H1 (cell line): Measurements from ENCODE around the gene PSMD5. TPM values are rescaled to one million over a fixed set of nuclear protein-coding genes. Genes with fewer than 3 reads are reported as not detected.

ENCODE experiments used
- ASH2L ChIP-seq: fragments of 200-600, 300-600 bp; sonication (generic); IDR thresholded peaks from one replicate; pipeline ENCODE4 v1.7.1; 2017; ENCODE audit warnings: low read length
- BCL11A ChIP-seq, 2 experiments: IDR thresholded peaks; one replicate each; pipeline ENCODE4 v1.6.1; 2011; ENCODE audit warnings: low read depth in 2 of 2, low read length in 2 of 2, mild to moderate bottlenecking in 2 of 2
- CBX8 ChIP-seq: fragments of 300-800, 300-1000 bp; sonication (generic); IDR thresholded peaks from 2 replicates; pipeline ENCODE4 v1.7.1; 2016; ENCODE audit warnings: low read depth, low read length, borderline replicate concordance
- CHD1 ChIP-seq: IDR thresholded peaks from 2 replicates; pipeline ENCODE4 v1.6.1; 2012; ENCODE audit warnings: low read depth, low read length, improper control_type of control experiment
- CHD2 ChIP-seq: IDR thresholded peaks from 2 replicates; pipeline ENCODE4 v1.6.1; 2012; ENCODE audit warnings: low read length, improper control_type of control experiment
- FOSL1 ChIP-seq: IDR thresholded peaks from 2 replicates; pipeline ENCODE4 v1.6.1; 2011; ENCODE audit warnings: mild to moderate bottlenecking, low read depth, low read length, moderate library complexity; ENCODE audit not compliant: insufficient read depth
- GTF2F1 ChIP-seq: IDR thresholded peaks from 2 replicates; pipeline ENCODE4 v1.6.1; 2012; ENCODE audit warnings: low read depth, low read length, improper control_type of control experiment, borderline replicate concordance
- HDAC2 ChIP-seq, 2 experiments: fragments of 300-600 bp in 1 of 2; sonication (generic) in 1 of 2; IDR thresholded peaks; 2 replicates each; pipeline ENCODE4 v1.6.1; 2011 to 2012; ENCODE audit warnings: low read depth in 2 of 2, low read length in 2 of 2, mild to moderate bottlenecking in 2 of 2, moderate library complexity in 2 of 2, borderline replicate concordance in 1 of 2, inconsistent platforms in 1 of 2
- HDAC6 ChIP-seq: IDR thresholded peaks from one replicate; pipeline ENCODE4 v1.7.1; 2012; ENCODE audit warnings: low read depth, mild to moderate bottlenecking, inconsistent platforms, low read length, moderate library complexity
- JUND ChIP-seq: IDR thresholded peaks from 2 replicates; pipeline ENCODE4 v1.6.1; 2011; ENCODE audit warnings: mild to moderate bottlenecking, improper control_type of control experiment, low read length
- KDM5A ChIP-seq: fragments of 200-600 bp; IDR thresholded peaks from 2 replicates; pipeline ENCODE4 v1.7.1; 2012; ENCODE audit warnings: mild to moderate bottlenecking, low read length, inconsistent platforms, mixed read lengths
- MAFK ChIP-seq: IDR thresholded peaks from 2 replicates; pipeline ENCODE4 v1.6.1; 2012; ENCODE audit warnings: low read depth, mild to moderate bottlenecking, improper control_type of control experiment, low read length
- NRF1 ChIP-seq: IDR thresholded peaks from 2 replicates; pipeline ENCODE4 v1.6.1; 2011; ENCODE audit warnings: mild to moderate bottlenecking, low read depth, low read length, improper control_type of control experiment
- POLR2AphosphoS5 ChIP-seq: IDR thresholded peaks from 2 replicates; pipeline ENCODE4 v1.6.1; 2011; ENCODE audit warnings: low read depth, low read length
- RXRA ChIP-seq: IDR thresholded peaks from 2 replicates; pipeline ENCODE4 v1.6.1; 2011; ENCODE audit warnings: low read depth, mild to moderate bottlenecking, low read length, moderate library complexity; ENCODE audit not compliant: insufficient read depth
- SIN3A ChIP-seq, 2 experiments: IDR thresholded peaks in 1 of 2; conservative IDR thresholded peaks in 1 of 2; 2 replicates each; pipeline ENCODE4 v1.6.1; 2011 to 2012; ENCODE audit warnings: low read length in 2 of 2, improper control_type of control experiment in 1 of 2, low read depth in 1 of 2, mild to moderate bottlenecking in 1 of 2
- SIX5 ChIP-seq: IDR thresholded peaks from 2 replicates; pipeline ENCODE4 v1.6.1; 2011; ENCODE audit warnings: mild to moderate bottlenecking, low read depth, low read length
- SP1 ChIP-seq: IDR thresholded peaks from 2 replicates; pipeline ENCODE4 v1.6.1; 2011; ENCODE audit warnings: low read depth, low read length
- SP4 ChIP-seq: IDR thresholded peaks from 2 replicates; pipeline ENCODE4 v1.6.1; 2012; ENCODE audit warnings: low read length, inconsistent platforms
- SUZ12 ChIP-seq: fragments of 200-600 bp; sonication (generic); IDR thresholded peaks from 2 replicates; pipeline ENCODE4 v1.6.1; 2012; ENCODE audit warnings: mild to moderate bottlenecking, inconsistent platforms, low read length, moderate library complexity, mixed read lengths
- TBP ChIP-seq: IDR thresholded peaks from 2 replicates; pipeline ENCODE4 v1.6.1; 2011; ENCODE audit warnings: low read depth, low read length, improper control_type of control experiment
- TCF12 ChIP-seq: IDR thresholded peaks from 2 replicates; pipeline ENCODE4 v1.6.1; 2011; ENCODE audit warnings: low read depth, mild to moderate bottlenecking, low read length
- ZNF274 ChIP-seq: IDR thresholded peaks from 2 replicates; pipeline ENCODE4 v1.7.0; 2012; ENCODE audit warnings: low read length, borderline replicate concordance; ENCODE audit errors: extremely low read depth
- polyA plus RNA-seq, 7 experiments: library from polyadenylated mRNA; depleted of rRNA in 3 of 7; stranded (reverse) in 5 of 7; unstranded in 2 of 7; fragments of >200 nt in 5 of 7; fragments of 200-250 nt in 2 of 7; gene quantifications; 1 replicate in 5 of 7; 2 replicates in 1 of 7; 4 replicates in 1 of 7; pipeline versions ENCODE4 v1.2.1 to v1.2.3, GENCODE V29; 2011 to 2013; ENCODE audit warnings: missing spikeins in 2 of 7, mixed read lengths in 2 of 7
- total RNA-seq: library from RNA; stranded (reverse); fragmentation: NEBNext Ultra II Directional; extraction: Animal tissue kit (Norgen Biotek cat#: 25700); gene quantifications from 2 replicates; pipeline ENCODE4 v1.2.1, GENCODE V29; 2021

PSMD5 gene
- total and polyA plus RNA-seq, 2 of the 8 experiments (the other 6 are each of a cell fraction or from before 2014, with no cell fraction given), result 19.2 to 30.5 TPM

GRCh38 chr9:120792898-120793765 is 49.6 kb downstream of the PSMD5 start, which contains the start of gene FBXW2 (continued):
- peak; percentile 97 for TF ChIP-seq ASH2L
- TF ChIP-seq SP4, result no peak
- TF ChIP-seq KDM5A, result peak; percentile 72
- TF ChIP-seq SIX5, result no peak
- TF ChIP-seq TBP, result peak; percentile 85
- no peak for TF ChIP-seq BCL11A (IDR thresholded peaks at IDR 0.05; ENCODE audit: low read depth in 2 of 2, low read length in 2 of 2)
- 0 out of 4 replicates have a peak, but pooled peaks have one; percentile 16 to 61 for TF ChIP-seq SIN3A (conservative IDR thresholded peaks at IDR 0.05 in 1 of 2, IDR thresholded peaks at IDR 0.05 in 1 of 2; ENCODE audit: low read depth in 1 of 2, low read length in 2 of 2)
- TF ChIP-seq FOSL1, result no peak
- peak; percentile 17 to 82; a peak in 1 of 4 replicates for TF ChIP-seq HDAC2 (IDR thresholded peaks at IDR 0.05; ENCODE audit: borderline replicate concordance in 1 of 2, low read depth in 2 of 2, low read length in 2 of 2)
- TF ChIP-seq SP1, result no peak
- TF ChIP-seq HDAC6, result no peak
- no peak for TF ChIP-seq ZNF274
- peak; percentile 94 for TF ChIP-seq POLR2AphosphoS5
- TF ChIP-seq CHD2, result no peak
- no peak for TF ChIP-seq CHD1
- TF ChIP-seq NRF1, result no peak
- no peak for TF ChIP-seq JUND
- no peak for TF ChIP-seq RXRA
- TF ChIP-seq SUZ12, result no peak
- TF ChIP-seq GTF2F1, result no peak
- no peak for TF ChIP-seq TCF12
- no peak for TF ChIP-seq MAFK
- no peak for TF ChIP-seq CBX8
- TF ChIP-seq, all 59 proteins: peak for 22
